Gastroesophageal sphincter (tissue), 4 donors: ENCODE results near the gene SLC9A8. TPM values are rescaled to one million over a fixed set of nuclear protein-coding genes. Genes with fewer than 3 reads are reported as not detected.
"Not testable (repeated sequence)": the region's sequence is repeated elsewhere in the genome, so short reads cannot be mapped to it uniquely, and the experiment has no call there.

Source experiments
- ATAC-seq: fragments of 150-250 bp; one replicate; pipeline ENCODE4 v1.9.1; 2016; ENCODE audit warnings: mild to moderate bottlenecking, moderate library complexity
- H3K27ac ChIP-seq, 4 donors: fragments of 200-600 bp; sonication (generic) in 3 of 4; 1 replicate in 3 of 4; 2 replicates in 1 of 4; pipeline ENCODE4 v1.5.1; 2016 to 2019
- H3K27me3 ChIP-seq: fragments of 200-600 bp; sonication (generic); one replicate; pipeline ENCODE4 v1.5.1; 2019
- H3K36me3 ChIP-seq, 2 donors: fragments of 200-600 bp; sonication (generic); one replicate each; pipeline ENCODE4 v1.5.1; 2019; ENCODE audit warnings: control low read depth in 1 of 2
- H3K4me1 ChIP-seq, 3 donors: fragments of 200-600 bp; sonication (generic); 1 replicate in 2 of 3; 2 replicates in 1 of 3; pipeline ENCODE4 v1.5.1; 2016 to 2019; ENCODE audit warnings: control low read depth in 2 of 3
- H3K4me3 ChIP-seq, 2 donors: fragments of 200-600 bp; sonication (generic); one replicate each; pipeline ENCODE4 v1.5.1; 2019; ENCODE audit warnings: mild to moderate bottlenecking in 1 of 2, moderate library complexity in 1 of 2
- H3K9me3 ChIP-seq, 3 donors: fragments of 200-600 bp; sonication (generic); one replicate each; pipeline ENCODE4 v1.5.1; 2017 to 2019; ENCODE audit warnings: control low read depth in 2 of 3
- CTCF ChIP-seq, 4 experiments: fragments of 200-600 bp in 2 of 4; fragments of 450-650 bp in 2 of 4; sonication (generic) in 1 of 4; IDR thresholded peaks; one replicate each; pipeline ENCODE4 v1.5.1; 2017 to 2019; ENCODE audit warnings: antibody characterized with exemption in 4 of 4, mild to moderate bottlenecking in 2 of 4, moderate library complexity in 2 of 4
- EP300 ChIP-seq: sonication (generic); formaldehyde crosslinking; IDR thresholded peaks from one replicate; pipeline ENCODE4 v1.6.1; 2017; ENCODE audit warnings: antibody characterized with exemption, mild to moderate bottlenecking
- POLR2A ChIP-seq, 2 donors: fragments of 450-650 bp; IDR thresholded peaks; one replicate each; pipeline ENCODE4 v1.6.1; 2017; ENCODE audit warnings: antibody characterized with exemption in 2 of 2, mild to moderate bottlenecking in 2 of 2, moderate library complexity in 1 of 2
- POLR2AphosphoS5 ChIP-seq: sonication (generic); formaldehyde crosslinking; IDR thresholded peaks from one replicate; pipeline ENCODE4 v1.6.1; 2017; ENCODE audit warnings: antibody characterized with exemption
- WGBS, 2 donors: methylation state at CpG; one replicate each; pipeline ENCODE4 v1.1.5; 2018; ENCODE audit warnings: low coverage in 1 of 2; 5-methylcytosine and 5-hydroxymethylcytosine counted together
- total RNA-seq, 4 donors: library from RNA; depleted of rRNA; stranded (reverse); fragments of >200 nt; gene quantifications; one replicate each; pipeline ENCODE4 v1.1.0, GENCODE V29; 2016

Gene SLC9A8
- total RNA-seq, 4 donors from 2014 or later: 4.7 to 9.3 (median 7.5) TPM

- ATAC-seq: no peak
- H3K9me3 ChIP-seq: no peaks in the 10 kb centered on the region
- no peaks in the 10 kb centered on the region for H3K27me3 ChIP-seq
- no peak overlapping the region for H3K4me3 ChIP-seq
- H3K4me1 ChIP-seq: no peaks in the 10 kb centered on the region
- no peak overlapping the region for H3K27ac ChIP-seq
- H3K36me3 ChIP-seq: no peaks in the 10 kb centered on the region
- WGBS, 2 donors: 83 to 100% methylated on average over 1 to 2 of the region's 4 CpGs
- TF ChIP-seq EP300 (no peak), POLR2A (IDR thresholded peaks at IDR 0.05) (no peak), POLR2AphosphoS5 (no peak), CTCF (IDR thresholded peaks at IDR 0.05) (no peak)
These were observed 13.9 kb upstream of the SLC9A8 start for GRCh38 chr20:49798718-49799117.

DNA sequence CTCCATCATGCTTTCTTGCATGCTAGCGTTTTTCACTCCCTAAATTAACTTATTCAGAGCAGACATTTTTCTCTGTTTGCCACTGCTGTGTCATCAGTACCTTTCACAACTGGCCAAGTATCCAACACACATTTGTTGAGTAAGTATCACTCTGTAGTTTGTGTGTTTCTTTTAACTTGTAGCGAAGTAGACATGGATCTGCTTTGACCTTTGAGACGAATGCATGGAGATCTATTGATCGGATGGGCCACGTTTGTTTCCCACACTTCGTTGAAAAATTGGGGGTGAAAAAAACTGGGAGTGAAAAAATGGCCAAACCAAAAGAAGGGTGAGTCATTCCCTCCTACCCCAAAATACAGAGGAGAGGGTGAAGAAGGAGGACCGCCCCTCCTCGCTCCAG, 12.9 kb upstream of the SLC9A8 start:
- H3K36me3 ChIP-seq: no peaks in the 10 kb centered on the region
- H3K4me1 ChIP-seq: no peaks in the 10 kb centered on the region
- no peak overlapping the region for H3K27ac ChIP-seq
- TF ChIP-seq POLR2AphosphoS5: no peak
- no peak for TF ChIP-seq EP300
- no peak overlapping the region for H3K4me3 ChIP-seq
- ATAC-seq: no peak
- WGBS, 2 donors: 74 to 83% methylated on average over 1 to 5 of the region's 8 CpGs
- no peaks in the 10 kb centered on the region for H3K27me3 ChIP-seq
- H3K9me3 ChIP-seq: no peaks in the 10 kb centered on the region

DNA sequence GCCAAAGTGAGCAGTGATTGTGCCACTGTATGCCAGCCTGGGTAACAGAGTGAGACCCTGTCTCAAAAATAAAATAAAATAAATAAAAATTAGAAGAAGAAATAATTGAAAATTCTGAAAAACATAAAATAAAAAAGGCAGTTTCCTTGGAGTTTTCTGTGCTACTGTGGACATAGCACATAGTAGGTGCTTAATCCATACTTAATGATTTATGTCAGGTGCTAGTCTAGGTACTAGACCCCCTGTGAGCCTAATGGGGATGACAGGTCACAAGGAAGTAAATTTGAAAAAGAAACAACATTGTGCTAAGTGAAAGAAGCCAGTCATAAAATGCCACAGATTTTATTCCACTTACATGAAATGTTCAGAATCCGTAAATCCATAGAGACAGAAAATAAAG, 9.2 kb upstream of the SLC9A8 start:
- Histone ChIP-seq H3K36me3 (no peaks in the 10 kb centered on the region), H3K27me3 (no peaks in the 10 kb centered on the region), H3K4me1 (no peaks in the 10 kb centered on the region), H3K9me3 (no peaks in the 10 kb centered on the region), H3K4me3 (no peak overlapping the region), H3K27ac (no peak overlapping the region)
- WGBS, 2 donors: 64 to 89% methylated on average over 1 of the region's 1 CpG
- no peak for TF ChIP-seq POLR2AphosphoS5
- no peak for TF ChIP-seq EP300
- no peak for TF ChIP-seq CTCF (IDR thresholded peaks at IDR 0.05)
- ATAC-seq: no peak

- 45 to 90% methylated on average over 2 to 3 of the region's 3 CpGs for WGBS, 2 donors
- Histone ChIP-seq H3K9me3 (no peaks in the 10 kb centered on the region), H3K27me3 (no peaks in the 10 kb centered on the region), H3K36me3 (no peaks in the 10 kb centered on the region), H3K4me1 (no peaks in the 10 kb centered on the region), H3K27ac (no peak overlapping the region), H3K4me3 (no peak overlapping the region)
- TF ChIP-seq POLR2A (IDR thresholded peaks at IDR 0.05) (no peak), EP300 (no peak)
- ATAC-seq: no peak
These were observed 8.3 kb upstream of the SLC9A8 start for GRCh38 chr20:49804364-49804763.

- H3K4me1 ChIP-seq, H3K4me3 ChIP-seq, H3K9me3 ChIP-seq, ATAC-seq, H3K27ac ChIP-seq, H3K27me3 ChIP-seq, H3K36me3 ChIP-seq: not testable (repeated sequence)
- 83 to 84% methylated on average over 6 to 9 of the region's 11 CpGs for WGBS, 2 donors
These were observed 7.3 kb upstream of the SLC9A8 start for GRCh38 chr20:49805224-49805876.

- Histone ChIP-seq H3K4me3 (no peak overlapping the region), H3K36me3 (no peaks in the 10 kb centered on the region), H3K27me3 (no peaks in the 10 kb centered on the region), H3K27ac (no peak overlapping the region), H3K4me1 (peaks cover 4 to 14% (median 5%) of the 10 kb centered on the region in 3 donors), H3K9me3 (no peaks in the 10 kb centered on the region)
- ATAC-seq: no peak
- WGBS, 2 donors: 53 to 86% methylated on average over 2 to 7 of the region's 8 CpGs
- no peak for TF ChIP-seq CTCF (IDR thresholded peaks at IDR 0.05)
- TF ChIP-seq POLR2AphosphoS5: no peak
- no peak for TF ChIP-seq POLR2A (IDR thresholded peaks at IDR 0.05)
- TF ChIP-seq EP300: no peak
These were observed 3.9 kb upstream of the SLC9A8 start for GRCh38 chr20:49808753-49809152.
